Lower leg skin (tissue), 3 donors: ENCODE measurements around the gene TMCO4.
"Not testable (repeated sequence)": the region's sequence is repeated elsewhere in the genome, so short reads cannot be mapped to it uniquely, and the experiment has no call there.

ENCODE experiments used
- POLR2A ChIP-seq, 2 donors: fragments of 450-650 bp; IDR thresholded peaks; one replicate each; pipeline ENCODE4 v1.6.1; 2016 to 2017; ENCODE audit warnings: antibody characterized with exemption in 2 of 2, mild to moderate bottlenecking in 1 of 2, moderate library complexity in 1 of 2
- TF ChIP-seq, protein P1 (sequence below), 3 donors: fragments of 450-650 bp; IDR thresholded peaks; one replicate each; pipeline ENCODE4 v1.5.1; 2016; ENCODE audit warnings: antibody characterized with exemption in 3 of 3, mild to moderate bottlenecking in 3 of 3, moderate library complexity in 2 of 3

DNA sequence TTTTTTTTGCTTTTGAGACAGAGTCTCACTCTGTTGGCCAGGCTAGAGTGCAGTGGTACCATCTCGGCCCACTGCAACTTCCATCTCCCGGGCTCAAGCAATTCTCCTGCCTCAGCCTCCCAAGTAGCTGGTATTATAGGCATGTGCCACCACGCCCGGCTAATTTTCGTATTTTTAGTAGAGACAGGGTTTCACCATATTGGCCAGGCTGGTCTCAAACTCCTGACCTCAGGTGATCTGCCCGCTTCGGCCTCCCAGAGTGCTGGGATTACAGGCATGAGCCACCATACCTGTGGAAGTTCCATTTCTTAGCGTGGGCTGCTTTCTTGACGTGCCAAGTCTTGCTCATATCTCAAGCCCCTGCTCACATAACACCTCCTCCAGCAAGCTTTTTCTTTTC lies 164.7 kb downstream of the TMCO4 start:
- TF ChIP-seq, protein P1, sequence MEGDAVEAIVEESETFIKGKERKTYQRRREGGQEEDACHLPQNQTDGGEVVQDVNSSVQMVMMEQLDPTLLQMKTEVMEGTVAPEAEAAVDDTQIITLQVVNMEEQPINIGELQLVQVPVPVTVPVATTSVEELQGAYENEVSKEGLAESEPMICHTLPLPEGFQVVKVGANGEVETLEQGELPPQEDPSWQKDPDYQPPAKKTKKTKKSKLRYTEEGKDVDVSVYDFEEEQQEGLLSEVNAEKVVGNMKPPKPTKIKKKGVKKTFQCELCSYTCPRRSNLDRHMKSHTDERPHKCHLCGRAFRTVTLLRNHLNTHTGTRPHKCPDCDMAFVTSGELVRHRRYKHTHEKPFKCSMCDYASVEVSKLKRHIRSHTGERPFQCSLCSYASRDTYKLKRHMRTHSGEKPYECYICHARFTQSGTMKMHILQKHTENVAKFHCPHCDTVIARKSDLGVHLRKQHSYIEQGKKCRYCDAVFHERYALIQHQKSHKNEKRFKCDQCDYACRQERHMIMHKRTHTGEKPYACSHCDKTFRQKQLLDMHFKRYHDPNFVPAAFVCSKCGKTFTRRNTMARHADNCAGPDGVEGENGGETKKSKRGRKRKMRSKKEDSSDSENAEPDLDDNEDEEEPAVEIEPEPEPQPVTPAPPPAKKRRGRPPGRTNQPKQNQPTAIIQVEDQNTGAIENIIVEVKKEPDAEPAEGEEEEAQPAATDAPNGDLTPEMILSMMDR (IDR thresholded peaks at IDR 0.05) = not testable (repeated sequence)
- not testable (repeated sequence) for TF ChIP-seq POLR2A (IDR thresholded peaks at IDR 0.05)
